ENCODE results near the gene AGBL4.

Gene AGBL4

DNA sequence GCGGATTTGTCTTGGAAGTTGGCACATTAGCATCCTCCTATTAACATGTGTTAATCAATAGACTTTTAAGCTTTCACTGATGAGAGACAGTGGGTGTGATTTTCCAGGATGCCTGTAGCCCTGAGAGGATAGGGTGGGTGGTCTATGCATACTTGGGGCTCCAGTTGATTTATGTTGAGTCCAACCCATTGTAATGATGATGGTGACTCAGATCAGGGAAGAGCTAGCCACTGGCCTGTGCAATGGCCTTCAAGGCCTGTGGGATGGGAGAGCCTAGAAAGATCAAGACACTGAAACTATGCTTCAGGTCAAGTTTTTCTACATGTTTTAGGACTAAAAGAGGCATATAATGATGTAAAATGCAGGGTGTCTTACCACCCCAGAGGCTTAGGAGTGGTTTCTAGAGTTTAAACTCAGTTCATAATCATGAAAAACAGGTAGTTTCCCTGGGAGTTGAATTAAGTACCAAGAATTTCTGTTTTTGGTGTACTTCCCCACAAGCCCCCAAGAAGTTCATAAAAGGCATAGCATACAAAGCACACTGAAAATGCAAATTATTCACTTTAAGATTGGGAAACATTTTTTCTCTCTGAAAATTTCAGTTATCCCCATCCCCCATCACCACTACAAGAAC, 1267.0 kb downstream of the AGBL4 start:
- no peak for DNase-seq

DNA sequence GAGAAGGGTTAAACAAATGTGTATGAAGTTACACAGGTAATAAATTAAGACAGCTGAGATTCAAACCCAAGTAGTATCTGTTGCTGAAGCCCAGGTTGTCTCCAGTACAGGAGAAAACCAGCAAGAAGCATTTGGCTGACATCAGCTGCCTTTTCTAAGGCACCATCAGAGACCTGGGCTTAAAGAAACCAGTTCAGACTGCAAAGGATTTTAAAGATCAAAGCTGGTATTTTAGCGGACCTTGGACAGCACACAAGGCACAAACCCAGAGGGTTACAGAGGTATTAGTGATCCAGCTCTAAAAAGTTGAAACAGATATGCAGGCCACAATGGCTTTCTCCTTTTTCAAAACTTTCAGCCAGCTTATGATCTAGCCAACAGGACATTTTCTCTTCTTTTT, 1270.5 kb downstream of the AGBL4 start:
- DNase-seq, result no peak

DNA sequence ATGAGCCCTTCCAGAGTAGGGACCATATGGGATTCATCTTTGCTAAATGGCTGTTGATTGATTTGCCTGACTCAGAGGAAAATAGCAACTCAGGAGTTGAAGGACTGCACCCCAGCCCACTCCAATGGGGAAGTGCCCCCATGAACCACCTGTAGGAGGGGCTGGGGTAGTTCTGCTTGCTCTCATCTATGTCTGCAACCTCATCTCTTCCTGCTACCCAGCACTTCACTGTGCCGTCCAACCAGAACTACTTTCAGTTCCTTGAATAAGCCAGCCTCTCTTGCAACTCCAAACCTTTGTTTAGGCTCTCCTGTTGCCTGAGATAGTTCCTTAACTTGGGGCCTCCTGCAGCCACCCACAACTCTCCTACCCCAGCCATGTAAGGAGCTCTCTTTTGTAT, 1273.6 kb downstream of the AGBL4 start:
- no peak for DNase-seq

DNA sequence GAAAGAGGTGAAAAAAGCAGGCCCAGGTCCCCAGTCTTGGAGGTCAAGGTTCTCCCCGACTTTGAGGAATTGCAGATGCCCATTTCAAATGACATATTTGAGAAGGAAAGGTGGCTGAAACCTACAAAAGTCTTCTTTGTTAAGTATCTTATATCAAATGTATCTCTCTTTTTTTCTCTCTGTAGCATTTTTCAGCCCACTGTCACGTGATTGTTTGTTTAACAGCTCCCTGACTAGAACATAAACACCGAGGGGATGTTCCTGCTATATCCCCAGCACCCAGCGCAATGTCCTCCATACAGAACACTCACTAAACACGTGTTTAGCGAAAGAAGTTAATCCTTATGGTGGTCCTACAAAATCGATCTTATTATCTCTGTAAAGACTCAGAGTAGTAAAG, 1274.7 kb downstream of the AGBL4 start:
- DNase-seq, result no peak

DNA sequence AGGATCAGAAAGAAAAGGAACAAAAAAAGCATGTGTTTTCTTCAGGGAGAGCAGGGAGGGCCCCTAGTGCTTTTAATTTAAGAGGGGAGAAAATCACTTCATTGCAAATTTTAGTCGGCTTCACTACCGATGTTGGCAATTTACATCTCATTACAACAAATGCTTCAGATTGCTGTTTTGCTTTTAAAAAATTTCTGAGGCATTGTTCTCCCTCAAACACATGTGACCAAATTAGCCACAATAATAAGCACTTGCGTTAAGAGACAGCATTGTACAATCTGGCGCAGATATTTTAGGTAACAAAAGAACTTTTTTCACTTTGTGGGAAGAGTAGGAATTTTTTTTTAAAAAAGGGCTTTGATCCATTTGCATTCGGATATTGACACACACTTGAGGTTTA, 1276.8 kb downstream of the AGBL4 start:
- no peak for DNase-seq

DNA sequence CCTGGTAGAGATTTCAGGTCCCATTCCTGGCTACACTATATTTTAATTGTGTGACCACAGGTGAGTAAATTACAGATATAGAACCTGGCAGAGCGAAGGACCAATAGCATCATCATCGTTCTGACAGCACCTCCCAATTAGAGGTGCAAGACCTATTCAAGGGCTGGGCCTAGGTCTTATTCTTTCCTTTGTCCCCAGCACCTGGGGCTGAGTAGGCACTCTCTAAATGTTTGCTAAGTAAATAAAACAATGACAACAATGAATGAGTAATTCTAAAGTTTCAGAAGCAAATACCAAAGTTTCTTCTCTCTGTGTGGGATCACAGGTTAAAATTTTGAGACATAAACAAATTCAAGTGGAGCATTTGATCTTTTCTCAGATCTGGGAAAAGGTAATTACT, 1279.7 kb downstream of the AGBL4 start:
- no peak for DNase-seq

DNA sequence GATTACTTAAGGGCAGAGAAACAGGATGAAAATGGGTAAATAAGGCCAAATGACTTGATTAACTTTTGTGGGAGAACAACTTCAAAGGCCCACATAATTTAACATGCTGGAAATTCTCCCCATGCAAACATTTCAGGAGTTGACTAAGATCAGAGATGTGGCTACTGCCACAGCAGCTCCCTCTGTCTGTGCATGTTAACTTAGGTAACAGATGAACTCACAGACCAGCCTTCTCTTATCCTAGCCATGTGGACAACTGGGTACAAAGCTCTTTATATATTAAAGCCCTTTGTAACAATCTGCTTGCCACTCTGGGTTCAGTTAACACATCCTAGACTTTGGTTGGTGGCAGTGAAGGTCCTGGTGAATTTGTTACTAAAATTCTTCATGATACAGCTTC, 1280.3 kb downstream of the AGBL4 start:
- no peak for DNase-seq

DNA sequence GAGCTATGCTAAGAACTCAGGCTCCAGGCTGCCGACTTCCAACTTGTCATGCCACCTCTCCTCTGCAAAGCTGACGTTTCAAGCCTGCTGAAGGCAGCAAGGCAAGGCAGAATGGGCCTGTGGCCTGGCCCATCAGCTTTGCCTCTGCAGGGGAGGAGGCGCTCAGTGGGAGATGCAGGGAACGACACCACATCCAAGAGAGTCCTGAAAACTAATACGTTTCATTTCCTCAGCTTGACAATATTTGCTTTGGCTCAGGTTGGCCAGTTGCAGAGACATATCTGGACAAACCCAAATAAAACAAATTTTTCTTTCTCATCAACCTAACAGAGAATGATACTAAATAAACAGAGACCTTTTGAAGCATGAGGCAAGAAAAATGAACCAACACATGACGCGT, 1282.4 kb downstream of the AGBL4 start:
- DNase-seq, result peak; percentile 8

DNA sequence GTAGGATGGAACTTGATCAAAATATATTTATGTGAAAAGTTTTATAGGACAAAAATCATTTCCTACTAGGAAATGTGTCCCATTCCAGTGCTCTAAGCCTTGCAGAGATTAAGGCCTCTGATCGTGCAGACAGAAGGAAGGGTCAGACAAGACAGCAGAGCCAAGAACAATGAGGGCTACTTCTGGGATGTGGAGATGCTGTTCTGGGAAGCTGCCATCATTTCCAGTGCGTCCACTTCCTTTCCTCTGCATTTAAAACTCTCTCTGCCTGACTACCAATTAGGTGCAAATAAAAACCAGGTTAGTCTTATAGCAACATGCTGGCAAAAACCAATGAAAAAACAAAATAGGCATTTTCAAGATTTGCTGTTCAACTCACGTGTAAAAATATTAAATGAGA, 1283.1 kb downstream of the AGBL4 start:
- DNase-seq, result no peak

DNA sequence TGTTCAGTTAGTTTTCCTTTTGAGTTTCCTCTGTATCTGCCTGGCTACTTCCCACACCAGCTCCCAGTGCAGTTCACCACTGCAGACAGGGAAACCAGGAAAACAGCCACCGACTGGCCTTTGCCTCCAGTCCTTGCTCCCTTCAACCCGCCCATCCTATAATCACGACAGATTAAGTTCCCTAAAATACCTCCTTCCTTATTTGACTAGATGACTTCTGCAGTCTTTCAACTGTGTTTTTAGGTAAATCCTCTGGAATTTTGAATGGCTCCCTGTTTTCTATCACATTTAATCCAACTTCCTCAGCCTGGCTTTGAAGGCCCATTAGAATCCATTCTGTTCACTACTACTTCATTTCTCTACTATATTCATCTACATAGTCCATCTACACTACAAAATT, 1284.7 kb downstream of the AGBL4 start:
- DNase-seq, result no peak

DNA sequence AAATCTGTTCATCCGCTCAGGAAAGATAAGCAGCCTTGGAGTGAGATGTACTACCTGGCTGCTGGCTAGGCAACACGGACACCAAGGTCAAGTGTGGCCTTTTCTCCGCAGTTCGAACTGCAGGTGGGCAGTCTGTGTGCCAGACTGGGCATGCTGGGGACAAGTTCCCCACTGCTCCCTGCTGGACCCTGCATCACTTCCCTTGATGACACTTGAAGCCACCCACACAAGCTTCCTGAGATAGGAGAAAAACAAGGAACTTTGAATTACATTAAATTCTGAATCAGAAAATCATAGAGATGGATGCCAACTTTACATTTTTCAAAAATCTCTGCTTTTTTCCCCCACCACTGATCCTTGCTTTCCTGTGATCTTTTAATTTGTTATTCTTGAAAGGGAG, 1285.4 kb downstream of the AGBL4 start:
- DNase-seq, result no peak

DNA sequence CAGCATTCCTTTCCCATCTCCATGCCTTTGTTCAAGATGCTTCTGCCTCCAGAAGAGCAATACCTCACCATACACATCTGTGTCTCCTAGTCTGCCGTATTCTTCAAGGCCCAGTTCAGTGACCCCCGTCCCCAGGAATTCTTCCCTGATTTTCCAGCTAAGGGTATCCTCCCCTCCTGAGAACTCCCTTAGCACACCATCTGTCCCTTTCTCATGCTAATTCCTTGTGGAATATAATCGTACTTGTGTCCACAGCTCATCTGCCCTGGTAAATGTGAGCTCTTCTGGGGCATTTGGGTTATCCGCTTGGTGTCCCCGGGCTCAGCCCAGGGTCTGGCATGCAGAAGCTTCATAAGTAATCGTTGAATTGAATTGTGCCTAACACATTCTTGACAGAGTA, 1288.0 kb downstream of the AGBL4 start:
- no peak for DNase-seq

DNA sequence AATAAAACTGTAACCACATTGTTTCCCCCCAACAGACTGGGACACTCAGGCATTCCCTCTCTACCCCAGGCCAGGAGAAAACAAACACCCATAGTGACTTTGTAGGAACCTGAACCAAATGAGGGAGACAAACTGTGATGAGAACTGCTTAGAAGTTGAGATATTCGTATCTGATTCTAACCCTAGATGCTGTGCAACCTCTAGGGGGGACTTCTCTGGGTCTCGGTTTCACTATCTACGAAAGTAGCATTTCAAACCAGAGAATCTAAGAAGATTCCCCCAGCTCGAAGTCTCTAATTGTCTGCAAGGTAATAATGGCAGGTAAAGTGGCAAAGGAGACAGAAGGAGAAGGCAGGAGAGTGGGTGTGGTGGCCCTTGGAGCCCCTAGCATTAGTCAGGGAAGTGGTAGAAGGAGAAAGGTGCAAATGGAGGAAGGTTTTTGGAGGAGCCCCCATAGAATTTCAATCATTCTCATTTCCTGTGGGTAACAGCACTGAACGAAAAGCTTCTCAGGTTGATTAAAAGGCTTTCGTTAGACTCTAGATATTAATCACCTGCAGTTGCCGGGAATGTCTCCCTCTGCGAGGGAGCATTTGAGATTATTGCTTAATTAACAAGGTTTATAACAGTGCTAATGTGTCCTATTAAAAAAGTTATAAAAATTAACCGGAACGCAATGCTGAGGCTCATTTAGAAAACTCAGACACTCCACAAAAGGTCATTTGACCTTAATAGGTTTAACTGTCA, 1293.4 kb downstream of the AGBL4 start:
- no peak for DNase-seq

DNA sequence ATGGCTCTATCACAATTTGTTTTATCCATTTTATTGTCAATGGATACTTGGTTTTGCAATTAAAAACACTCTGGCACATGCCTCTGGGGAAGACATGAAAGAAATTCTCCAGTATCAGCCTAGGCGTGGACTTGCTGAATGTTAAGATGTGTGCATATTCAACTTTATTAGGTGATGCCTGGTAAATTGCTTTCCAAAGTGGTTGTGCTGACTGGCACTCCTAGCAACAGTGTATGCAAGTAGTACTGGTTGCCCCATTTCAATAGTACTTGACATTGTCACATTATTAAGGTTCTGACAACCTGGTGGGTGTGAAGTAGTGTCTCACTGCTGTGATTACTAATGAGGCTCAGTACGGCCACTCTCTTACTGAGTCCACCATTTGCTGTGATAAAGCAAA, 1295.2 kb downstream of the AGBL4 start:
- DNase-seq, result no peak

DNA sequence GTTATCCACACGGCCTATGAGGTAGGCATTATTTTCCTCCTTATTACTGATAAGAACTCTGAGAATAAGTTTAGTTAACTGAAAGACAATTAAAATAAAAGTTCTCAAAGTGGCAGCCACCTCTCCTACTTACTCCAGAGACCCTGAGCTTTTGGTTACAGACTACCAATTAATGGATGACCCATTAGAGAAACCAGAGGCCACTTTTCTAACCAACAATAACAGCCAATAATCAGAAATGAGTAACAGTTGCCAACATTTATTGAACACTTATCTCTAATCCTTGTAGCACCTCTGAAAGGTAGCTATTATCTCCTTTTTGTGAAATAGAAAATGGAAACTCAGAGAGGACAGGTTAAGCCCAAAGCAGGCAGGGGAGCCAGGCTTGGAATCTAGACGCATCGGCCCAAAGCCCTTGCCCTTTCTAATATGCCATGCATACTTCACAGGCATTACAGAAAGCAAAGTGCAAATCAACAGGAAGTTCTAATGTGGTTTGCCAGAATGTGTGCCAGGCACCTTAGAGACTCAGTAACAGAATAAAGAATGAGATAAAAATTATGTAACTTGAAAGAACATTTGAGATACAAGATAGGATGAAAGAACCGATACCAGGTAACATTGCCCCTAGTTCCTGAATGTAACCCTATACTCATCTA, 1297.1 kb downstream of the AGBL4 start:
- no peak for DNase-seq

DNA sequence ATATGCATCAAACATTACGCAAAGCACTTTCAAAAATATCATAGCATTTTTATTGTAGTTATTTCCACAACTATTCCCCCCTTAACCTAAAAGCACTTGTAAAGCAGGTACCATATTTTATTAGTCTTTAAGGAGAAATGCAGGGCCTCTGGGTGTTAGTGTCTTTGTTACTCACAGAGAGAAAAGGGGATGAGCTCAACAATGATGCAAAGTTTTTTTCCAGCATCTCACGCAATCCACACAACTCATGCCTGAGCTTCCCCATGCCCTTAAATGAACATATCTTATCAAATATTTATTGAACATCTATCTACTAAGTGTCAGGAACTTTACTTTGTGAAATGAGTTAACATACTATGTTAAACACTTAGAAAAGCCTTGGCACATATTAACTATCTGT, 1297.6 kb downstream of the AGBL4 start:
- no peak for DNase-seq

DNA sequence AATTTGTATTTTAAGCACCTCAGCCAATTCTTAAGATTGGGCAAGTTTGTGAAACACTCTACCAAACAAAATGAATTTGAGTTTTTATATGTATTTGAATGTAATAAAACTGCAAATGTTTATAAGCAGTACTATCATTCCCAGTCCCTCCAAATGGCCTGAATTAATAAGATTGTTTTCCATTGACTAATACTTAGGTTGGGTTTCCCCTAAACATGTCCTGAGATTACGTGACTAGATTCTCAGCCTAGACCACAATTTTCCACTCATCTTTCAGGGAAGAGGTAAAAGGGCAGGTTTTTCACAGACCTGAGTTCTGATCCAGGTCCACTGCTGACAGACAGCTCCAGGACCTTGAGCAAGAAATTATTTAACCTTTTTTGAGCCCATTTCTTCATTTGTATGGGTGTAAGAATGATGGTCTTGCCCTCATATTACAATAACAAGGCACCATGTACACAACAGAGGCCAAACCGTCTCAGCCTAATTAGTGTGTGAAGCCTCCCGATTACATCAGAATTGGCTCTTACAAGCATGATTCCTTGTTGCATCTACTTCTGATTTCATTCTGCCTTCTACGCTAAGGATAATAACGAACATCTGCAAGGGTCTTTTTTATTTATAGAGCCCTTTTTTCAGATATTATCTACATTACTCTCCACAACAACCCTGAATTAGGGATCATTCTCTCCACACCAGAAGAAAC, 1298.3 kb downstream of the AGBL4 start:
- DNase-seq, result no peak

DNA sequence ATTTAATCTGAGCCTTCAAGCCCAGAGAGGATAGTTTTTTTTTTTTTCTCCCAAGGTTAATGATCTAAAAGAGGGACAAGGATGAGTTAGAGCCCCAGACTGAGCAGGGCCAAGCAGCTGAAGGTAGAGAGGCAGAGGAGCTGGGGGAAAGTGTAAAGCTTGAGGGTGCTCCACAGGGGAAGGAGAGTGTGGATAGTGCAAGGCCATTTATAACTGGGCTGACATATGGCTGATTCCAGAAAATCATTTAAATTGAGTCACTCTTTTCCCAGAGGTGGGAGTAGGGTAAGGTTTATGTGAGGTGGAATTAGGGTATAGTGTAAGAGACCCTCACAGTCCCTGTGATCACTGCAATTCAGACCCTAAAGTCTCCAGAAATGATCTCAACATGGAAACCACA, 1302.8 kb downstream of the AGBL4 start:
- no peak for DNase-seq

DNA sequence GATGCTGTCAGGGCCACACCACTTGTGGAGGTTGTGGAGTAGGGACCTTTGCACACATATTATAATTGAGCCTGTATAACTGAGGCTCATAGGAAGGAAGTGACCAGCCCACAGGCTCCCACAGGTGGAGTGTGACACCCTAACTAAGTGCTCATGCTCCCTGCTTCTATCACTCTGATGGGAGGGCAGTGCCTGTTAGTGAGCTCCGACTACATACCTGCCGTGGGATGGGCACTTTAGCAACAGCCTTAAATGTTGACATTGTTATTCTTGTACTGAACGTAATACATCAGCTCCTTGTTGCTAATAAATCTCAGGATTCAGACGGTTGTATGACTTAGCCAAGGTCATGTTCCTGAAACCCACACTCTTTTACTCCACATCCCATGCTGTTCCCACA, 1305.0 kb downstream of the AGBL4 start:
- no peak for DNase-seq

DNA sequence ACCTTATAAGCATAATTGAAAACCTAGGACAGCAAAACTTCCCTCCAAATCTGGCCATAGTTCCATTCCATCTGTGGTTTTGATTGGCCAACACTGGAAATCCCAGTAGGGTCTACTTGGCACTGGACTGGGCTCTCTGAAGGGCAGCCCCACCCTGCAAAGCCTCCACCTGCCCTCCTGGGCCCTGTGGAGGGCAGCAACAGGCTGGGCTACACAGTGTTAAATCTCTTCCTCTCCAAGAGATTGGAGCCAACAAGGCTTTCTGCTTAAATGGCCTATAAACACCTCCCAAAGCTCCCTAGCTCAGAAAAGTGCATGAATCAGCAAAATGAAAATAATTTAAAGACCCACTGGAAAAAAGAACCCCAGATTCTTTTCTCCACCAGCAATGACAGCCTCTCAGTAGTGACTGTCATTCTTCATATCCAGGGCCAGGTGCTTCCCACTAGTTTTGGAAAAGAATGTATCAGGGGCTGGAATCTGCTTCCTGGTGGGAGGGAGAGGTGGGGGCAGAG, 1305.6 kb downstream of the AGBL4 start:
- no peak for DNase-seq

DNA sequence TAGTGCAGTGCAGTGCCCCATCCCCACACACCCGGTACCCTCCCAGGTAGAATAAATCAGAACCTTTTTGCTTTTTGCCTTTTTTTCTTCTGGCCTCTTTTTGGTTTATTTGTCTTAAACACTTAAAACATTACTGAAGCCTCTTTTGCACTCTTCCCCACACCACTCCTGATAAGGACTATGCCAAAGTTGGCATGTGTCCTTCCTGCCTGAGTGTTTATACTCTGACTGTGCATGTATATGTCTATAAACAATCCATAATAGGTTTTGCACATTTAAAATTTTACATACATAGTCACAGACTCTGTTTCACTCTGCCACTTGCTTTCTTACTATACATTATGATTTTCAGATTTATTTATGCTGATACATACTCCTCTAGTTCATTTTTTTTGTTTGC, 1306.7 kb downstream of the AGBL4 start:
- no peak for DNase-seq

DNA sequence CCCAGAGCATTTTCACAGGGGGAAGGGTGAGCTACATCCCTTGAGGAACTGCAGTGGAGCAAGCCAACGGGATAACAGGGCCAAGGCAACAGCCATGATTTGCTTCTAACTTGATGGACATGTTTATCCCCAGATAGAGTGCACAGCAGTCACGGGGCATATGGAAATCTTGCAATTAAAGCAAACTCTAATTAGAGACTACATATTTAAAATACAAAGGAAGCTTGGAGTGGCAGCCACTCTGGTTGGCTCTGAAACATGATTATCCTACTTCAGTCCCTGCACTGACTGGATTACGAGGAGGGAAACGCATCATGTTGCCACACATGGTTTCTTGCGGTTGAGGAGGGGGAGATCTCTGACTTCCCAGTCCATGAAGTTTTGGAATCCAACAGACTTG, 1307.8 kb downstream of the AGBL4 start:
- DNase-seq, result no peak

DNA sequence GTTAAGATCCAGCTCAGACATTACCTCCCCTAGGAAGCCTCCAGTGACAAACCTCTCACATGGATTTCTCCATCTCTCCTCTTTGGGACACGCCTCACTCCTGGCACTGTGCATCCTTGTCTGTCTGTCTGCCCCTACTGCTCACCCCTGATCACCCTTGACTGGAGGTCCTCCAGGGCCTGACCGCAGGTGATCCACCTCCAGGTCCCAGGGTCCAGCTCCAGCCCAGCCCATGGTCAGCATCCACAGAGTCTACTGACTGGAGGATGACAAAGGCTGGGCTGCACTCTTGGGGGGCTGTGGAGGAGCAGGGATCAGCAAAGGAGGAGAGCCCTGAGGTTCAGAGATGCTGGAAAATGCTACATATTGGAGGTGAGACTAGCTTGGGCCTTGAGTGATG, 1312.8 kb downstream of the AGBL4 start:
- no peak for DNase-seq

DNA sequence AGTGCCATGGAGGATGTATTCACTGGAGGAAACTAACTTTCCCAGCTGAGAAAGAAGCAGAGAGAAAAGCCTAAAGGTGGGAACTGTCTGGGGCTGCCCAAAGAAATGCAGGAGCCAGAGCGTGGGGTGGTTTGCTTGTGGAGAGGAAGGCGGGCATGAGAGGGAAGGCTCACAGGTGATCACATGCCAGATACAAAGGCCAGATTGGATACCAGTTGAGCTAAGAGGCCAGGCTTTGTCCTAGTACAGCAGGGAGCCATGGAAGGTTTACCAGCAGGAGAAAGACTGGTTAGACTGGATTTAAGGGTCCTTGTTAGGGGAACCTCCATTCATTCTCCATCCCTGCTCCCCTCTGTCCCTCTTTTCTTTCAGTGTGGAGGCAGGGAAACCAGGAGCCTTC, 1313.4 kb downstream of the AGBL4 start:
- no peak for DNase-seq
